ENCODE data around the gene STOM.

Gene STOM

DNA sequence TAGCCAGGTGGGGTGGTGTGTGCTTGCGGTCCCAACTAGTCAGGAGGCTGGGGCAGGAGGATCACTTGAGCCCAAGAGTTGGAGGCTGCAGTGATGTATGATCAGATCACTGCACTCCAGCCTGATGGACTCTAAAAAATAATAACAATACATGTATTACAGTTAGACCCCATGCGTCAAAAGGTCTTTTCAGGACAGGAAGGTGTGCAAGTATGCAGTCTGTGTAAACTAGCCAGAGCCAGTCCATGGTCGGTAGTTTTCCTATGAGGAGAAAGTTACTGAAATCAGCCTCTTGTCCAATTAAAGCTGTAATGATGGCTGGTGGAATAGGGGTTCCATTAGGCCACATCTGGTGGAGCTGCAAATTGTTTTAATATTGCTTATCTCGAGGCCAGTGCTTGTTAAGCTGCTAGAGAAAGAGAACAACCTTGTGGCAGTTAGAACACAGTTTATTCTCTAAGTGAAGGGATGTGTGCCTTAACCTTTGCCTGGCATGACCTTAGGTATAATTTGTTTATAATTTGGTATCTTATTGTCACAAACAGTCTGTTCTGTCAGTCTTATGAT lies 1.5 kb upstream of the STOM start:
- no peak for DNase-seq (ENCODE audit: low read depth in 2 of 2)

DNA sequence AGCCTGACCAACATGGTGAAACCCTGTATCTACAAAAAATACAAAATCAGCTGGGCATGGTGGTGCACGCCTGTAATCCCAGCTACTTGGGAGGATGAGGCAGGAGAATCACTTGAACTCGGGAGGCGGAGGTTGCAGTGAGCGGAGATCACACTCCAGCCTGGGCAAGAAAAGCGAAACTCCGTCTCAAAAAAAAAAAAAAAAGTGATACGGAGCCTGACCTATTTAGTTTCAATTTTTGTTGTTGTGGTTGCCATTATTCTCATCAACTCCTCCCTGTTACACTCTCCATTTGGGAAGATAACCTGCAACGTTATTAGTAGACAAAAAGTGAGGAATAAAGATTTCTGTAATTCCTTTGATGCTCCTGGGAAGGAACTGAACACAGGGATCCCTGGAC lies 1.3 kb downstream of the STOM start:
- DNase-seq (ENCODE audit: low read depth in 2 of 2): no peak

DNA sequence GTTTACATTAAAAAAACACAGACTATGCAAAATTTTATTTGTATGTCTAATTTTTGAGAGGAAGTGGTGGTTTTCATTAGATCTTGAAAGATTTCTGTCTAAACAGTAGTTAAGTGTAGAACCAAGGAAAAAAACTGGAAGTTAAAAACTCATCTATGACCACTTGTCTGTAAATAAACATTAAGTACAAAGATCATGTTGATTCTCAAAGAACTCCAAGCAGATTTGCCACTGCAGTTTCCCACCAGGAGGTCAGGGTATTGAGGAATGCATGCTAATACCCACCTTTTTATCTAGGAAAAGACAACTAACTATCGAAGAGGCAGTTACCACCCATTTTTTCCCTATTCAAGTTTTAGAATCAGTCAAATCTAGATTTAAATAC lies 1.9 kb downstream of the STOM start:
- DNase-seq (ENCODE audit: low read depth in 2 of 2): no peak

DNA sequence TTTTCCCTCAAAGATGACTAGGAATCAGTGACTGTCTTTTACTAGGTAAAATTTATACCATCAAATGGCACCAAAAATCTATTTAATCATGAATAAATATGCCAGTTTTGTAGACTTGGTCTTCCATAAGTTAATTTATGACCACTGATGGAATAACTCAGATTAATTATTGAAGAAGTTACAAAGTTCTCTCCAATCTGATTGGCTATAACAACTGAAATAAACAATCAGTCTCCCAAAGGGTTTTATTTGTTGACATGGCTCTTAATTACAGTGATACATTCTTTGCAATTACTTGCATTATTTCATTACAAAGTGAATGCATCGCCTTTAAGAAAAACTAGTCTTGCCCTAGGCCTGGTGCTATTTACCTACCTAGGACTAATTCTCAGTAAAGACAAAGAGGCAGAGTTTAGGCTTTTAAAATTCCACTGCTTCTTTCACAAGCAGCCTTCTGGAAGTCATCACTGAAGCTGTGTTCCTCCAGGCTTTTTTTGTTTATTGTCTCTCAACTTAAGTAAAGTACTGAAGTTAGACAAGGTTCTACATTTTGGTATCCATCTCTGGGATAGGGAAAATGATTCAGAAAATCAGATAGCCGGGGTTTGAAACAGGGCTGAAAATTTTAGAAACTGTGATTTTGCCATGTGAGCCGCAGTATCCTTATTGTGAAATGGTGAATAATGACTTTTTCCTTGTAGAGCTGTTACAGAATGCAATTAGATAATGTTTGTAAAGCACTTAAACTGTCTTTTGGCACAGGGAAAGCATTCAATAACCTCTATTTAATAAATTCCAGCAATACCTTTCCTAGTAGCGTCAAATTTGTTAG lies 2.5 kb downstream of the STOM start:
- DNase-seq (ENCODE audit: low read depth in 2 of 2): no peak

DNA sequence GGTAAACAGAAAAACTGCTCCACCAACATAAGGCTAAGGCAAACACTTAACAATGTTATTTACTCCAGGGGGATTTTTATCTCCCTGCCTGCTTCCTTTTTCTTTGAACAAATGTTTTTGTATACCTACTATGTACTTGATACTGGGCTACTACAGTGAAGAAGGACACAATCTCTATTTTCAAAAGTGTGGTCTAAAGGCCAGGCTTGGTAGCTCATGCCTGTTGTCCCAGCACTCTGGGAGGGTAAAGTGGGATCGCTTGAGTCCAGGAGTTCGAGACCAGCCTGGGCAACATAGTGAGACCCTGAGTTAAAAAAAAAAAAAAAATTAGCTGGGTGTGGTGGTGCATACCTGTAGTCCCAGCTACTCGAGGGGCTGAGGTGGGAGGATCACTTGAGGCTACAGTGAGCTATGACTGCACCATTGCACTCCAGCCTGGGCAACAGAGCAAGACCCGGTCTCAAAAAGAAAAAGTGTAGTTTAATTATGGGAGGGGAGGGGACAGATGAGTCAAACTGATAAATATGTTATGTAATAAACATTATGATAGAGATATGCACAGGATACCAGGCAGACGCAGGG lies 3.3 kb downstream of the STOM start:
- DNase-seq (ENCODE audit: low read depth in 2 of 2): no peak

DNA sequence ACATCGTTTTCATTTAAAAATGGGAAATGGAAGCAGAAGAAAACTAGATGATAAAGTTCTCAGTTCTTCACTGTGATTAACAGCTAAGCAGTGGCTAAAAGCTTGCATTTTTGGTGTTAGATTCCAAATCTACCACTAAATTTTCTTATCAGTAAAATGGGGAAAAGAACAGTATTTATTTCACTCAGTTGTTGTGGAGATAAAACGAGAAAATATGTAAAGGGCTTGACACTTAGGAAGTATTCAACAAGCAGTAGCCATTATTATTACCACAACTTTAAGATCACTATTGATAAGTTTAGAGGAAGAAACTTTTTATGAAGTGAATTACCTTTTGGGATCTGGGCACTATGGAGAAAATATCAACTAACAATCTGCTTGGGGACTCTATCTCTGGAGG lies 4.5 kb downstream of the STOM start:
- no peak for DNase-seq (ENCODE audit: low read depth in 2 of 2)

DNA sequence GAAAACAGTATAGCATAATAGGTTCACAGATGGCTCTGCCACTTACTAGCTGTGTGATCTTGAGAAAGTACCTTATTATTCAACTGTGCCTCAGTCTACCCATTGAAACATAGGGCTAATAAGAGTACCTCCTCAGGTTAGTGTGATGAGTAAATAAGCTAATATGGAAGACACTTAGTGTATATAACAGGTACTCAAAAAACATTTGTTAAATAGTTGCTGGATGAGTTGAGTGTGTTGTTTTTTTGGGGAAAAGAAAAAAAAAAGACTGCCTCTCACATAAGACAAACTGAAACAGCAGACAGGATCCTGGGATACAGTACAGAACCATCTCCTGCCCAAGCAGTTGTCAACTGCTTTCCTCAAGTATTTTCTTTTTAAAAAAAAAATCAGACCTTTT lies 5.2 kb downstream of the STOM start:
- no peak for DNase-seq (ENCODE audit: low read depth in 2 of 2)

DNA sequence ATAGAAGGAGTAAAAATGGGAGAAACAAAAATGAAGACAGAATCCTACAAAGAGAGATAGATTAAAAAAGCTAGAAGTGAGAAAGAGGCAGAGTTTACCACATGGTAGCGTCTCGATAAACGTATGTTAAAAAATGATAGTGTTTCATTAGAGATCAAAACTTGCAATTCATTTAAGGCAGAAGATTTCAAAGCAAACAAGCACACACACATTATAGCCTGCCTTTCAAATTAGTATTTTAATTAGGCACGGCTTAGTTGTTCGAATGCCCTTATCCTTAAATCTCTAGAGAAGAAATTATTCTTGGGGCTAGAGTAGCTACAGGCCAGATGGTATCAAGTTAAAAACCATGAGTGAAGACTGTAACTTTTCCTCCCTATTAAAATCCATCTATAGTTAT lies 6.0 kb downstream of the STOM start:
- no peak for DNase-seq (ENCODE audit: low read depth in 2 of 2)

DNA sequence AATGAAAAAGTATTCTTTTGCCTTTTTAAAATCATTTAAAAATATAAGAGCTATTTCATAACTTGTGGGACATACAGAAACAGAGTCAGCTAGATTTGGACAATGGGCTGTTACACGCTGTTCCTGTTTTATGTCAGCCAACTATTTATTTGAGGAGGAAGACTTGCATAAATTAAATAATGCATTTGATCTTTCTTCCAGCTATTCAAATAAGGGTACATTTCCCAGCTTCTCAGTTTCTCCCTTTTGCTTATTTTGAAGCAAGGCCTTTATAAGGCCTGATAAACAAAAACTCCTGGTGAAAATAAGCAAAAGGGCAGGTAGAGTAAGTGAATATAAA lies 6.5 kb downstream of the STOM start:
- no peak for DNase-seq (ENCODE audit: low read depth in 2 of 2)

DNA sequence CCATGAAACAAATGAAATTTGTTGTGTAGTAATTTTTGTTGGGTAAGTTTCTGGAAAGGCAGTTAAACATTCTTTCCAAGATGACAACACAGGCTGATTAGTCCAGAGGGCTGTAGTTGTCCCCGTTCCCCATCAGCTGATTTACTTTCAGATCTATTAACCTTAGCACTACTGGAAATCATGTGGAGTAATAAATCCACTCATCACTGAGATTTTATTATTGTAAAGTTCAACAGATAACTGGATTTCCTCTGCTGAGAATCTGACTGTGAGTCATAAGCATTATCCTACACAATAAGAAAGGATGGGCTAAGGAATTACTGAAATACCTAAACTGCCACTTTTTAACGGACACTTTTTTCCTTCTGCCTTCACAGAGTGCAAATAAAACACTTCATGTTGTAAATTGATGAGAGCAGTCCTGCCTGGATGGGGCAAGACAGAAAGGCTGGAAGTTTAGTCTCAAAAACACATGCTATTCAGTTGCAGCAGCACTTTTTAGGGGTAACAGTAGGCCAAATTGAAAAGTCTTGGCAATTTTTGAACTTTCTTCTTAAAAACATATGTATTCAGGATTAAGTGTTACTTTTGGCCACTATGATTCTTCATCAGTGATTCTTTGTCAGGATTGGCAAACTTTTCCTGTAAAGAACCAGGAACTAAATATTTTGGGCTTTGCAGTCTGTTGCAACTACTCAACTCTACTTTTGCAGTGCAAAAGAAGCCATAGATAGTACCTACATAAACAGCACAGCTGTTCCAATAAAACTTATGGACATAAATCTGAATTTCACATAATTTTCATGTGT lies 7.0 kb downstream of the STOM start:
- DNase-seq (ENCODE audit: low read depth in 2 of 2): no peak

DNA sequence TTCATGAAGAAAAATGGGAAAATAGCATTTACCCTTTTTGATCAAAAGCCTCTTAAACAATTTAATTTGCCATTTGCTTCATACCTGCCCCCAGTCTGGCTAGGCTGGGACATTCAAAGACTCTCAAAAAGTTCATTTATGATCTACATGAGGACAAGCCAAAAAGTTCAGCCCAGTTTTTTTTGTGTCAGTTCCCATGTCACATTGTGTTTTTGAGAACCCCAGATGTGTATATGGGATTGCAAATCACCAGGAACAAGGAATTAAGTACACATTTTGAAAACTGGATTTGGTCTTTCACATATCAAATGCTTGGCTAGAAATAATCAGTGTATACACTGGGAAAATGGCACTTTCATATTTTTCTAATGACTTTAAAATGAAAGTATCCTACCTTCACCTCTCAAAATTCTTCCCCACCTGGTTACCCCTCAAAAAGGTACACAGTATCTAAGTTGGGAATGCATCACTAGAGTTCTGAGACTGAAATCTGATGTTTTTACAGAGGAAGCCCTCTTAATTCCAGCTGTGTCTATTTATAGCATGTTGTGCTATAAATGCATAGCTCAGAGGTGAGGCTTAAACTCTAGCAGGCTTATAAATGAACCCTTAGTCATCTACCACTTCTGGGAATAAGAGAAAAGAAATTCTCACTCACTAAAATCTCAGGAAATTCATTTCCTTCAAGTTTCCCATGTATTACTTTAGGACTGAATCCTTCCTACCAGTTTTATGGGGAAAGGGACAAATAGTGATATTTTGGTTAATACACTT lies 9.3 kb downstream of the STOM start:
- DNase-seq (ENCODE audit: low read depth in 2 of 2): no peak

DNA sequence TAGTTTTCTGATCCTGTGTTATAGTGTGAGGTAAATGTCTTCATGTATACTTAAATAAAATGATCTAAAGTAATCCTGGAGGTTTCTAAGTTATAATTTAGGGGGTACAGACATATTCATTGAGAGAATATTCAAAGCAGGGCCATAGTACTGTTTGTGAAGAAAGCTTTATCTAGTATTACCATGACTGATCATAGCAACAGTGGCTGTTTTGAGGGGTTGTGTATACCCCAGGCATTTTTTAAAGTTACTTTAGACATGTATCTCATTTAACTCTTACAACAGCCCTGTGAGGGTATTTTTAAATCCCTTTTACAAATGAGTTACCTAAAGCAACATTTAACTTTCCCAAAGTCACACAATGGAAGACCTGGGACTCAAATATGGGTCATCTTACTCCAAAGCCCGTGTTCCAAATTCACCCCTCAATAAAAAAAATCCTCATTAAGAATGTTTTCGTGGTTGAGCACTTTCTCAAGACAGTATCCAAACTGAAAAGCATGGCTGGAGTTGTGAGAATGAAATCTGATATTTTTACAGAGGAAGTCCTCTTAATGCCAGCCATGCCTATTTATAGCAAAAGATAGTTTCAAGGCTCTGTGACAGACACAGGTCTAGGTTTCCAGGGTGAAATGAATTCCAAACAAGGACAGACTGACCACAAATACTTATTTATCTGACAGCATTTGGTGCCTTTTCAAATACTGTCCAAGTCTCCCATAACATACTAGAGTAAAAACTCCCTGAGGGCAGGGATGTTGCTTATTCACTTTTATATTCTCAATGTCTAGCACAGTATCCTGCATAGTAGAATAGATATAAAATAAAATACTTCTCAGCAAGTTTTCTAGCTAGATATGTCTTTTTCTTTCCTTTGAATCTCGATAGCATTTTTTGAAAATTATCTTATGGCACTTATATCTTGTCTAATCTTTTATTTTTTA lies 10.4 kb downstream of the STOM start:
- DNase-seq (ENCODE audit: low read depth in 2 of 2): no peak

DNA sequence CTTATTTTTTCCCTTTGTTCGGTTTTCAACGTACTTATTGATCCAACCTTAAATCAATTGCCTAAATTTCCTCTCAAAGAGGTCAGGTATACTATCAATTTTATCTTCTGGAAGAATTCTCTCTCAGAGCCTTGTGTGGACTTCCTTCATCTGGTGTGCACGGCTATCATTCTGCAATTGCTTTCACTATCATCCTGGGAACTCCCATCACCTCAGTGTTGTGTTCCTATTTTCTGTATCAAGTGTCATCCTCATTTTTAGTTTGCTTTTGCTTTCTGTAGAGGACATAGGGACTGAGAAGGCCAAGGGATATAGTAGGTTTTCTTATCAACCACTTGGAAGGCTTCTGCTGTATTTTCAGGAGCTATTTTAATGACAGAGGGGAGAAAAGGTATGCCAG lies 11.3 kb downstream of the STOM start:
- no peak for DNase-seq (ENCODE audit: low read depth in 2 of 2)

DNA sequence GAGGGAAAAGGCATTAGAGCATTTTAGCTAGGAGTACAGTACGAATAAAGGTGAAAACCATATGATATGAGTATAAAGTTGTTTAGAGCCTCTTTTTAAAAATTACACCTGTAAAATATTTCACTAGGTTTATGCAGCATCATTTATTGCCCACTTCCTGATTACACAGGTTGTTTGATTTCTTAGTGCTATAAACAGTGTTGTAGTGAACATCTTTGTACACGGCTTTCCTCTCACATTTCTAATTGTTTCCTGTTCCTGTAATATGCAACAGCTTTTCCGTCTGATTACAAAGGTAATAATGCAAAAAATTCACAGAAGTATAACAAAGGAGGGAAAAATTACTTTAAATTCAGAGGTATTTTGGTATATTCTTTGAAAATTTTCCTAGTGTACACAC lies 13.0 kb downstream of the STOM start:
- no peak for DNase-seq (ENCODE audit: low read depth in 2 of 2)

DNA sequence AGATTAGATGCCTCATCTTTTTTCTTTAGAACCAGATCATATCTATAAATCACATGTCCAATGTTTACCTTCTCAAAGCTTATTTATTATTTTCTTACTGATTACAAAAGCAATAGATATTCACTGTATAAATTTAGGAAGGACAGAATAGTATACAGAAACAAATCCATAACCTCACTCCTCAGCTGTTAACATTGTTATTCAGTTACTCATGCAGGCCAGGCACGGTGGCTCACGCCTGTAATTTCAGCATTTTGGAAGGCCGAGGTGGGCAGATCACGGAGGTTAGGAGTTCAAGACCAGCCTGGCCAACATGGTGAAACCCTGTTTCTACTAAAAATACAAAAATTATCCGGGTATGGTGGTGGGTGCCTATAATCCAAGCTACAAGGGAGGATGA lies 15.3 kb downstream of the STOM start:
- DNase-seq (ENCODE audit: low read depth in 2 of 2): no peak

DNA sequence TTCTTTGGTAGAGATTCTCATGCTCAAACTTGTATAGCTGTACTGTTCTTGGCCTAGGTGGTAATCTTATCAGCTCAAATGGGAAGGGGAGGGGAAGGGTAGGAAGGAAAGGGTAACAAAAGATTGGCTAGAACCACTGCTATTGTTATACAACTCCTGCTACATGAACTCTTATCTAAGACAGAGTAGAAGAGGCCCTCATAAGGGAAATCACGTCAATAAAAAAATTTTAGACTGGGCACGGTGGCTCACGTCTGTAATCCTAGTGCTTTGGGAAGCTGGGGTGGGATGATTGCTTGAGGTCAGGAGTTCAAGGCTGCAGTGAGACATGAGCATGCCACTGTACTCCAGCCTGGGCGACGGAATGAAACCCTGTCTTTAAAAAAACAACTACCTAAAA lies 15.9 kb downstream of the STOM start:
- no peak for DNase-seq (ENCODE audit: low read depth in 2 of 2)

DNA sequence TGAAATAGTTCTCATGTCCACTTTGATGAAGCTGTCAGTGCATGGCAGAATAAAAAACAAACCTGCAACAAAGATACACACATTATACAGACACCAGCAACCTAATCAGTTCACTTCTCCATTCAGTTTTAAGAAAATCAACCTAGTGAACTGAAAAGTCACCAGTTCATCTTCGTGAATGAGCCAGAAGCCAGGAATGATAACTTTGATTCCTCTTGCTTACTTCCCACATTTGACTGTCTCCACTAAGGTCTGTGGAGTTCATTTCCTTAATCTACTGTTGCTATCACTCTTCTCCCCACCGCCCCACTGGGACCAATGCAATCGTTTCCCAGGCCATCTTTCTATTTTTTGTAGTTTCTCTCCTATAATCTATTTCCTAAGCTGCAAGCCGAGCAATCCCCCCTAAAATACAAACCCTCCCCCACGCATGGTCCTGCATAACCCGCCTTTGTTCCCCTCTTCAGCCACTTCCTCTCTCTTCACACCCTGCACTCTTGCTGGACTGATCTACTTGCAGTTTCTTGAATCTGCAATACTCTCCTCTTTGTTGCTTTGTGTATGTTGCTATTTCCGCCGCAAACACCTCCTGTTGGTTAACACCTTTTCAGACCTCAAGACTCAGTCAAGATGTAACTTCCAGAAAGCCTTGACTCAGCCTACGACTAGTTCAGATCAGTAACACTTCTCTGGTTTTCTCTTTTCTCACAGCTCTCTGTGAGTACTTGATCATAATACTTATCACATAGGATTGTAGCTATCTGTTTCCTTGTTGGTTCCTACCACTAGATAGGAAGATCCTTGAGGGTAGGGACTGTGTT lies 16.6 kb downstream of the STOM start:
- peak; percentile 22 to 31 for DNase-seq (ENCODE audit: low read depth in 2 of 2)

DNA sequence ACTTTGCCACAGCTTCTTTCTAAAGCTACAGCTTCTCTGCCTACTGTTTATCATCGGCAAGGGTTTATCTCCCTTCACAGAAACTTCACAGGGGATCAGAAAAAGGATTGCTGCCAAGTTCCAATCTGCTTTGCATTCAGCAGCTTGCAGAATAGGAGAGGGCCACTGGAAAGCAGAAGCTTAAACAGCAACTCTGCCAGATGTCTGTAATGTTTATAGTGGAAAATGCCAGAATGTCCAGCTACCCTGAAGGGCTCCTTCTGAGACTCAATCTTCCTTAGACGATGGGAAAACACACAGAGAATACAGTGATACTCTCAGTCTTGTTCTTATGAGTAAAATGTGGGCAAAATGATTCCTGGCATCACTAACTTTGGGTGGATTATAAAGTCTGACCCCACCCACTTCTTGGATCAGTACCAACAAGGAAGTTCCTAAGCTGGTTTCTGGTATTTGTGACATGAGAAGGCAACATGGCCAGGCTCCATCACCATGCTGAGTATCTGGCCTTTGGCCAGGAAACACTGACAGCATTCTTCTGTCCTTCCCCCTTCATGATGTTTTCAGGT lies 19.0 kb downstream of the STOM start:
- no peak for DNase-seq (ENCODE audit: low read depth in 2 of 2)

DNA sequence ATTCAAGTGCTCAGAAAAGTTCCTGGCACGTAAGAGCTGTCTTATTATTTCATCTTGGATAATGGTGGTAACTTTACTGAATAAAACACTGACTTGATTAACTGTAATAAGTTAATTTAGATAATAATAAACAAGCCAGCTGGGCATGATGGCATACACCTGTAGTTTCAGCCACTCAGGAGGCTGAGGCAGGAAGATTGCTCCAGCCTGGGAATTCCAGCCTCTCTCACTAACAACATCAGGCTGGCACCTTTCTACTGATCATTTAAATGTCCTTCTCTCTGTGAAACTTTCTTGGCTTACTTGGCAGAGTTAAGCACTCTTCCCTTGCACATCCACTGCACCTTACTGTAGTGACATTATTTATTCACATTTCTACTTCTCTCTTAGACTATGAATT lies 20.0 kb downstream of the STOM start:
- DNase-seq (ENCODE audit: low read depth in 2 of 2): no peak

DNA sequence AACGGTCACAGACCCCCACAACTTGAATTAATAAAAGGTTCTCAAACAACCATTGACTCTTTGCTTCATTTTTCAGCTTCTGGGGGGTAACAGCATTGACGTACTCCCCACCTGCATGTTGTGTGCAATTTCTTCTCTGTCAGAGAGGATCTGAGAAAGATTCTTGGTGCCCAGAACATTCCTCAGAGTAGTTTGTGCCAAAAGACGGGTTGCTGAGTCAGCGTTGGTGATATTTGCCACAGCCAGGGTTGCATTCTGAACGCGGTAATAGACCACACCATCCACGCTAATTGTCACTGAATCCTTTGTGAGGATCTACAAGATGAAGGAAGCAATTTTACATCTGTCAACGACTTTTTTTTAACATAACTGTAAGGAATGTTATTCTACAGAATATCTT lies 21.0 kb downstream of the STOM start:
- DNase-seq (ENCODE audit: low read depth in 2 of 2): no peak
